Calu3 (cell line): Measurements from ENCODE around the gene CYLD. TPM values are rescaled to one million over a fixed set of nuclear protein-coding genes. Genes with fewer than 3 reads are reported as not detected.

Experiments used
- BruUV-seq: library from RNA; stranded (reverse); fragments of 400-500 nt; replicated peaks from 2 replicates; lab custom pipeline; 2021; lab: Mats Ljungman, UMichigan
- CTCF ChIA-PET: fragments of 300-600 bp; sonication (Branson Sonifier 250); formaldehyde crosslinking; loops from one replicate; lab custom pipeline; 2022; ENCODE audit warnings: antibody characterized with exemption; lab: Charles Lee
- DNase-seq: peaks from one replicate; pipeline ENCODE4 v3.0.0; 2022
- H3K27ac Mint-ChIP-seq: one replicate; pipeline ENCODE4 v1.8.0; 2022; ENCODE audit warnings: mixed read lengths; ENCODE audit not compliant: unreplicated experiment
- H3K27me3 Mint-ChIP-seq: one replicate; pipeline ENCODE4 v1.8.0; 2022; ENCODE audit warnings: mixed read lengths; ENCODE audit not compliant: unreplicated experiment
- H3K36me3 Mint-ChIP-seq: one replicate; pipeline ENCODE4 v1.8.0; 2022; ENCODE audit warnings: mild to moderate bottlenecking, moderate library complexity, mixed read lengths; ENCODE audit not compliant: insufficient read depth, unreplicated experiment
- H3K4me1 Mint-ChIP-seq: one replicate; pipeline ENCODE4 v1.8.0; 2022; ENCODE audit warnings: mild to moderate bottlenecking, low read depth, mixed read lengths; ENCODE audit not compliant: unreplicated experiment
- H3K4me3 Mint-ChIP-seq: one replicate; pipeline ENCODE4 v1.8.0; 2022; ENCODE audit warnings: mild to moderate bottlenecking, low read depth, moderate library complexity, mixed read lengths; ENCODE audit not compliant: unreplicated experiment
- H3K9me3 Mint-ChIP-seq: one replicate; pipeline ENCODE4 v1.8.0; 2022; ENCODE audit warnings: low read depth, mixed read lengths; ENCODE audit not compliant: unreplicated experiment
- intact Hi-C: fragments of 100-400 bp; cut with micrococcal nuclease; formaldehyde crosslinking; loops from one replicate; pipeline ENCODE4 v1.10.0; 2022; ENCODE audit not compliant: unreplicated experiment
- total RNA-seq: library from RNA; stranded (reverse); gene quantifications from 2 replicates; pipeline ENCODE4 v1.2.3, GENCODE V29; 2022
- TF ChIP-seq, protein P1 (sequence below): fragments of 200-600 bp; IDR thresholded peaks from one replicate; pipeline ENCODE4 v1.8.0; 2022; ENCODE audit warnings: antibody characterized with exemption; ENCODE audit not compliant: unreplicated experiment

The CYLD gene
- total RNA-seq, 1 experiment from 2014 or later, result 31.8 TPM

- no peaks in the 10 kb centered on the region for H3K27me3 Mint-ChIP-seq
- CTCF ChIA-PET, result interaction anchor here (0.7 to 2.0 kb wide), 4 partner anchors 20 to 50 kb away, joined by 3 to 6 read pairs (median 4); partner anchors contain the start of gene CYLD
- H3K9me3 Mint-ChIP-seq, result no peaks in the 10 kb centered on the region
- BruUV-seq, result no TSS peak
- TF ChIP-seq, protein P1, sequence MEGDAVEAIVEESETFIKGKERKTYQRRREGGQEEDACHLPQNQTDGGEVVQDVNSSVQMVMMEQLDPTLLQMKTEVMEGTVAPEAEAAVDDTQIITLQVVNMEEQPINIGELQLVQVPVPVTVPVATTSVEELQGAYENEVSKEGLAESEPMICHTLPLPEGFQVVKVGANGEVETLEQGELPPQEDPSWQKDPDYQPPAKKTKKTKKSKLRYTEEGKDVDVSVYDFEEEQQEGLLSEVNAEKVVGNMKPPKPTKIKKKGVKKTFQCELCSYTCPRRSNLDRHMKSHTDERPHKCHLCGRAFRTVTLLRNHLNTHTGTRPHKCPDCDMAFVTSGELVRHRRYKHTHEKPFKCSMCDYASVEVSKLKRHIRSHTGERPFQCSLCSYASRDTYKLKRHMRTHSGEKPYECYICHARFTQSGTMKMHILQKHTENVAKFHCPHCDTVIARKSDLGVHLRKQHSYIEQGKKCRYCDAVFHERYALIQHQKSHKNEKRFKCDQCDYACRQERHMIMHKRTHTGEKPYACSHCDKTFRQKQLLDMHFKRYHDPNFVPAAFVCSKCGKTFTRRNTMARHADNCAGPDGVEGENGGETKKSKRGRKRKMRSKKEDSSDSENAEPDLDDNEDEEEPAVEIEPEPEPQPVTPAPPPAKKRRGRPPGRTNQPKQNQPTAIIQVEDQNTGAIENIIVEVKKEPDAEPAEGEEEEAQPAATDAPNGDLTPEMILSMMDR, result no peak
- peak; percentile 63 for DNase-seq
- H3K4me3 Mint-ChIP-seq, result peak overlapping the region; percentile 39
- H3K27ac Mint-ChIP-seq, result peak overlapping the region; percentile 57
- peaks cover 48% of the 10 kb centered on the region for H3K4me1 Mint-ChIP-seq
- intact Hi-C loops, result no loop called here
- peaks cover 5% of the 10 kb centered on the region for H3K36me3 Mint-ChIP-seq
Observed at GRCh38 chr16:50718761-50719400, 23.0 kb upstream of the CYLD start.

DNA sequence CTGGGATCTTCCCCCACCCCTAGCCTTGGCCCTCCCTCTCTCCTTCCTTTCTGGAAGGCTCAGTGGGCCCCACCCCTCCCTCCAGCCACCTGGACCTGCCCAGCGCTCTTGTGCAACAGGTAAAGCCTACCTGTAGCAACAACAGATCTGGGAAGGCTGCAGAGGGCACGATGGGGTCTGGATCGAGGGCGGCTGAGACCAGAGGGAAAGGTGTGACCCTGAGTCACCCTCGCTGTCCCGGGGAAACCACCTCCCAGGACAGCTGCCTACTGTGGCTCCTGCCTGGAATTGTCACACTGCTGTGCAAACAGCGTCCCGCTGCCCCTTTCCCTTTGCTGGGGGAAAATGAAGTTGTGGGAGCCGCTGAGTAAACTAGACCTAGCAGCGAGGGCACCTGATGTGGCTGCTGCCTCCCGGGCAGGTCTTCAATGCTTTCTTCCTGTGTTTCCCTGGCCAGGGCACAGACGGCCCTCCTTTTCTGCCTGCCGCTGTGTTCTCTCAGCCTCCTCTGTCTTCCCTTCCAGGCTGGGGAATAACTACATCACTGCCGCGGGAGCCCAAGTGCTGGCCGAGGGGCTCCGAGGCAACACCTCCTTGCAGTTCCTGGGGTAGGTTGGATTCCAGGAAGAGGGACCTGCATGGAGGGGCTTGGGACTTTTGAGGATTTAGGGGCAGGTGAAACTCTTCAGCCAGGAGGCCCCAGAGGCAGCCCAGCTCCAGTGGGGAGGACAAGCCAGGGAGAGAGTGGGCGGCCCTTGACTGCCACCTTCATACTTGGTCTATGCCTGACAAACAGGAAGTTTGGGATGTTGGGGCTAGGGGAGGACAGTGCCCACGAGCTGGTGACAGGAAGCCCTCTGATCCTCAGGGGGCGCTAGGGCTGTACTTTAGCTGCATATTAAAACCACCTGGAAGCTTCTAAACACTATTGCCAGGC lies 22.2 kb upstream of the CYLD start:
- intact Hi-C loops, result loop anchor here (2.0 kb wide), 1 partner anchor 21 kb away; no protein-coding TSS in a partner anchor
- TF ChIP-seq, protein P1, result no peak
- H3K36me3 Mint-ChIP-seq, result peaks cover 5% of the 10 kb centered on the region
- H3K27me3 Mint-ChIP-seq, result no peaks in the 10 kb centered on the region
- H3K9me3 Mint-ChIP-seq, result peaks cover 4% of the 10 kb centered on the region
- DNase-seq, result peak; percentile 74
- peak overlapping the region; percentile 57 for H3K27ac Mint-ChIP-seq
- no TSS peak for BruUV-seq
- peaks cover 48% of the 10 kb centered on the region for H3K4me1 Mint-ChIP-seq
- peak overlapping the region; percentile 39 for H3K4me3 Mint-ChIP-seq
- CTCF ChIA-PET, result interaction anchor here (0.7 to 2.0 kb wide), 5 partner anchors 20 to 87 kb away, joined by 3 to 6 read pairs (median 5); partner anchors contain the start of gene CYLD

DNA sequence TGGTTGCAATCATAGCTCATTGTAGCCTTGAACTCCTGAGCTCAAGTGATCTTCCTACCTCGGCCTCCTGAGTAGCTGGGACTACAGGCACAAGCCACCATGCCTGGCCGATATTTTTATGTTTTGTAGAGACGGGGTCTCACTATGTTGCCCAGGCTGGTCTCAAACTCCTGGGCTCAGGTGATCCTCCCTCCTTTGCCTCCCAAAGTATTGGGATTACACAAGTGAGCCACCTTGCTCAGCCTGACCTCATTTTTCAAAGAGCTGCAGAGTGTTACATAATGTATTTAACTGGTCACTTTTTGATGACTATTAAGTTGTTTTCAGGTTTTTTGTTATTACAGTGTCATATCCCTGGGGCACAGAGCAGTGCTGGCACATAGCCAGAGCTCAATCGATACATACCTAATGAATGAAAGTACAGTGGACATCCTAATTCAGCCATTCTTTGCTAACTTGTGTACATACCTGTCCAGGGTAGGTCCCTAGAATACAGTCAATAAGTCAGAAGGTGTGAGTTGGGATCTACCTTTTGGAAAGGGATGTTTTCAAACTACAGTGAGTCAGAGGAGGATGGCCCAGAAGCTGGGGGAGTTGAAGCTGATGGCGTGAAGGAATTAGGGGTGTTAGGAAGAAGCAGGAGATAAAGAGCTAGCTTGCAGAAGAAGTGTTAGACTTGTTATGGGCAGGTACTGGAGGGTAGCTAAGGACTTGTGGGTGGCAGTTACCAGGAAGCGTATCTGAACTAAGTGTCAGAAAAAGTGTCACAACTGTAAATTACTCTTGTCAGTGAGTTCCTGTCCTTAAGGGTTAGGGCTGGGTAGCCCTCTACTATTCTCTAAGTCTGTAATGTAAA lies 20.1 kb upstream of the CYLD start:
- no TSS peak for BruUV-seq
- Mint-ChIP-seq H3K4me3 (peak overlapping the region; percentile 2), H3K27ac (peak overlapping the region; percentile 78), H3K36me3 (peaks cover 5% of the 10 kb centered on the region), H3K4me1 (peaks cover 48% of the 10 kb centered on the region), H3K27me3 (no peaks in the 10 kb centered on the region), H3K9me3 (peaks cover 6% of the 10 kb centered on the region)
- CTCF ChIA-PET, result interaction anchor here (0.6 to 1.5 kb wide), 11 partner anchors 18 to 805 kb away, joined by 3 to 10 read pairs (median 4); partner anchors contain the start of gene CYLD
- TF ChIP-seq, protein P1, result no peak
- DNase-seq, result peak; percentile 92
- intact Hi-C loops, result loop anchor here (2.0 kb wide), 1 partner anchor 19 kb away; no protein-coding TSS in a partner anchor
